Astrocyte (in vitro differentiated cells and primary cell): Measurements from ENCODE around the gene CCDC158. TPM values are rescaled to one million over a fixed set of nuclear protein-coding genes. Genes with fewer than 3 reads are reported as not detected.
"Not testable (repeated sequence)": the region's sequence is repeated elsewhere in the genome, so short reads cannot be mapped to it uniquely, and the experiment has no call there.

ENCODE experiments used
- DNase-seq: peaks from one replicate; pipeline ENCODE4 v3.0.0-alpha.2; 2010; ENCODE audit warnings: low read depth
- FAIRE-seq: peaks from 2 replicates; lab custom pipeline; 2011; peaks lifted over from hg19 to GRCh38; lab: Jason Lieb, UNC
- H2AFZ ChIP-seq: 2 replicates; pipeline ENCODE4 v1.6.0; 2012; ENCODE audit warnings: low read depth, low read length, inconsistent platforms
- H3K27ac ChIP-seq: 2 replicates; pipeline ENCODE4 v1.5.1; 2011; ENCODE audit warnings: low read depth, low read length, inconsistent platforms
- H3K27me3 ChIP-seq: 2 replicates; pipeline ENCODE4 v1.6.0; 2011; ENCODE audit warnings: low read length, inconsistent platforms; ENCODE audit not compliant: insufficient read depth
- H3K36me3 ChIP-seq: 2 replicates; pipeline ENCODE4 v1.5.1; 2011; ENCODE audit warnings: low read length, inconsistent platforms; ENCODE audit not compliant: insufficient read depth
- H3K4me1 ChIP-seq: 2 replicates; pipeline ENCODE4 v1.5.1; 2011; ENCODE audit warnings: low read length, inconsistent platforms; ENCODE audit not compliant: insufficient read depth
- H3K4me2 ChIP-seq: 2 replicates; pipeline ENCODE4 v1.6.0; 2012; ENCODE audit warnings: low read length, inconsistent platforms
- H3K4me3 ChIP-seq: 2 replicates; pipeline ENCODE4 v1.5.1; 2011; ENCODE audit warnings: low read depth, mild to moderate bottlenecking, low read length, inconsistent platforms; ENCODE audit not compliant: insufficient read depth
- H3K79me2 ChIP-seq: 2 replicates; pipeline ENCODE4 v1.6.0; 2012; ENCODE audit warnings: mild to moderate bottlenecking, low read length, inconsistent platforms; ENCODE audit not compliant: insufficient read depth
- H3K9ac ChIP-seq: 2 replicates; pipeline ENCODE4 v1.6.0; 2012; ENCODE audit warnings: mild to moderate bottlenecking, low read length, inconsistent platforms
- H3K9me3 ChIP-seq: 2 replicates; pipeline ENCODE4 v1.5.1; 2012; ENCODE audit warnings: low read depth, mild to moderate bottlenecking, low read length, inconsistent platforms; ENCODE audit not compliant: insufficient read depth
- H4K20me1 ChIP-seq: 2 replicates; pipeline ENCODE4 v1.6.0; 2012; ENCODE audit warnings: low read length, inconsistent platforms; ENCODE audit not compliant: insufficient read depth
- H3K27ac Mint-ChIP-seq: one replicate; pipeline ENCODE4 v1.8.0; 2021; ENCODE audit warnings: mild to moderate bottlenecking, mixed read lengths; ENCODE audit not compliant: unreplicated experiment
- H3K27me3 Mint-ChIP-seq: one replicate; pipeline ENCODE4 v1.8.0; 2021; ENCODE audit warnings: low read depth, mixed read lengths; ENCODE audit not compliant: unreplicated experiment
- H3K36me3 Mint-ChIP-seq: one replicate; pipeline ENCODE4 v1.8.0; 2021; ENCODE audit warnings: low read depth, mixed read lengths; ENCODE audit not compliant: unreplicated experiment
- H3K4me1 Mint-ChIP-seq: one replicate; pipeline ENCODE4 v1.8.0; 2021; ENCODE audit warnings: low read depth, mixed read lengths; ENCODE audit not compliant: unreplicated experiment
- H3K4me3 Mint-ChIP-seq: one replicate; pipeline ENCODE4 v1.8.0; 2021; ENCODE audit warnings: mild to moderate bottlenecking, moderate library complexity, mixed read lengths; ENCODE audit not compliant: unreplicated experiment
- H3K9me3 Mint-ChIP-seq: one replicate; pipeline ENCODE4 v1.8.0; 2021; ENCODE audit warnings: mild to moderate bottlenecking, mixed read lengths; ENCODE audit not compliant: unreplicated experiment
- EZH2 ChIP-seq: IDR thresholded peaks from 2 replicates; pipeline ENCODE4 v1.6.1; 2012; ENCODE audit warnings: mild to moderate bottlenecking, low read length, inconsistent platforms; ENCODE audit not compliant: insufficient read depth
- total RNA-seq: library from RNA; stranded (reverse); gene quantifications from 2 replicates; pipeline ENCODE4 v1.2.1, GENCODE V29; 2021
- TF ChIP-seq, protein P1 (sequence below): IDR thresholded peaks from 2 replicates; pipeline ENCODE4 v1.5.1; 2011; ENCODE audit warnings: low read depth, mild to moderate bottlenecking, inconsistent platforms, low read length, moderate library complexity; ENCODE audit not compliant: insufficient read depth

The CCDC158 gene
- total RNA-seq, 1 donor from 2014 or later = not detected

DNA sequence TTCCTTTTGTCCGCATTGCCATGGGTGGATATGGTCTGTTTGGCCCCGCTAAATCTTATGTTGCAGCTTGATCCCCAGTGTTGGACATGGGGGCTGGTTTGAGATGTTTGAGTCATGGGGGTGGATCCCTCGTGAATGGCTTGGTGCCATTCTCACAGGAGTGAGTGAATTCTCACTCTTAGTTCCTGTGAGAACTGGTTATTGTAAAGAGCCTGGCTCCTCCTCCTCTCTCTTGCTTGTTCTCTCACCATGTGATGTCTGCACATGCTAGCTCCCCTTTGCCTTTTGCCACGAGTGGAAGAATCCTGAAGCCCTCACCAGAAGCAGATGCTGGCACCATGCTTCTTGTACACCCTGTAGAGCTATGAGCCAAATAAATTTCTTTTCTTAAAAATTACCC is 137.0 kb downstream of the CCDC158 start:
- no peaks in the 10 kb centered on the region for H3K36me3 Mint-ChIP-seq
- Histone ChIP-seq H3K79me2 (no peaks in the 10 kb centered on the region), H3K4me2 (no peak overlapping the region), H3K4me3 (no peak overlapping the region), H2AFZ (no peak overlapping the region), H3K36me3 (no peaks in the 10 kb centered on the region), H3K4me1 (no peaks in the 10 kb centered on the region), H3K27ac (no peak overlapping the region), H3K9me3 (no peaks in the 10 kb centered on the region), H4K20me1 (no peaks in the 10 kb centered on the region), H3K9ac (no peak overlapping the region), H3K27me3 (no peaks in the 10 kb centered on the region)
- H3K9me3 Mint-ChIP-seq = peaks cover 13% of the 10 kb centered on the region
- DNase-seq = no peak
- H3K27me3 Mint-ChIP-seq = peaks cover 6% of the 10 kb centered on the region
- no peak overlapping the region for H3K4me3 Mint-ChIP-seq
- no peak overlapping the region for H3K27ac Mint-ChIP-seq
- no peak for FAIRE-seq
- no peaks in the 10 kb centered on the region for H3K4me1 Mint-ChIP-seq
- TF ChIP-seq EZH2 = no peak
- TF ChIP-seq, protein P1, sequence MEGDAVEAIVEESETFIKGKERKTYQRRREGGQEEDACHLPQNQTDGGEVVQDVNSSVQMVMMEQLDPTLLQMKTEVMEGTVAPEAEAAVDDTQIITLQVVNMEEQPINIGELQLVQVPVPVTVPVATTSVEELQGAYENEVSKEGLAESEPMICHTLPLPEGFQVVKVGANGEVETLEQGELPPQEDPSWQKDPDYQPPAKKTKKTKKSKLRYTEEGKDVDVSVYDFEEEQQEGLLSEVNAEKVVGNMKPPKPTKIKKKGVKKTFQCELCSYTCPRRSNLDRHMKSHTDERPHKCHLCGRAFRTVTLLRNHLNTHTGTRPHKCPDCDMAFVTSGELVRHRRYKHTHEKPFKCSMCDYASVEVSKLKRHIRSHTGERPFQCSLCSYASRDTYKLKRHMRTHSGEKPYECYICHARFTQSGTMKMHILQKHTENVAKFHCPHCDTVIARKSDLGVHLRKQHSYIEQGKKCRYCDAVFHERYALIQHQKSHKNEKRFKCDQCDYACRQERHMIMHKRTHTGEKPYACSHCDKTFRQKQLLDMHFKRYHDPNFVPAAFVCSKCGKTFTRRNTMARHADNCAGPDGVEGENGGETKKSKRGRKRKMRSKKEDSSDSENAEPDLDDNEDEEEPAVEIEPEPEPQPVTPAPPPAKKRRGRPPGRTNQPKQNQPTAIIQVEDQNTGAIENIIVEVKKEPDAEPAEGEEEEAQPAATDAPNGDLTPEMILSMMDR = no peak

DNA sequence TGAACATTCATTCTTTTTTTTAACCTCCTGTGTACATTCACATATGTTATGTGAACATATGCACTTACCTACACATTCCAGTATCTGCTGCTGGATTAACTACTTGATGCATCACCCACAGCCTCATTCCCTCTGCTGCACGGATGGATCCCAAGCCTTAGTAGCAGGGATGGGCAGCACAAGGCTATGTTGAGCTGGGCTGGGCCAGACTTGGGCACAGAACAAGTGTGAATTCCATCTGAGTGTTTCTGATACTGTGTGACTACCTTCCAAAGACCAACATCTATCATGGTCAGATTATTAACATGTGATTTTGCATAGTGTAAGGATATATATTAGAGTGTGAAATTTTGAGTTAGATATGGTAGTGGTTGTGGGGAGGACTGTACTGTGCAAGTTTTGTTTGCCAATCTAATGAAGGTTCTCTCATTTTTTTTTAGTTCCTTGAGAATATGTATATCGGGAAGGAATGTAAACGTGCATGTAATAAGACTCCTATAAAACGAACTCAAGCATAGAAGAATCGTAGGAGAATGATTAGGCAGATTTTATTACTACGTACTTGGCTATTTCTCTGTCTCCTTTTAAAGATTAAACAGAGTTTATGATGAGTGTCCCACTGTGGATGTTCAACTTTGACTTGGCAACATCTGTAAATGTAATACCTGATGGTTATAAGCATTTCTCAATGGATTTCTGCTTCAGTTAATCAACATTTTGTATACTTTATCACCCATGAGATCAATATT is 137.8 kb downstream of the CCDC158 start:
- no peak overlapping the region for H3K4me2 ChIP-seq
- FAIRE-seq = no peak
- H2AFZ ChIP-seq = no peak overlapping the region
- H3K27me3 ChIP-seq = peaks cover 3% of the 10 kb centered on the region
- H3K9ac ChIP-seq = no peak overlapping the region
- Mint-ChIP-seq H3K36me3 (no peaks in the 10 kb centered on the region), H3K4me1 (no peaks in the 10 kb centered on the region), H3K27me3 (peaks cover 5% of the 10 kb centered on the region), H3K4me3 (no peak overlapping the region), H3K27ac (no peak overlapping the region), H3K9me3 (peaks cover 13% of the 10 kb centered on the region)
- no peak overlapping the region for H3K4me3 ChIP-seq
- H3K27ac ChIP-seq = no peak overlapping the region
- no peaks in the 10 kb centered on the region for H3K4me1 ChIP-seq
- no peaks in the 10 kb centered on the region for H3K9me3 ChIP-seq
- no peaks in the 10 kb centered on the region for H4K20me1 ChIP-seq
- no peaks in the 10 kb centered on the region for H3K36me3 ChIP-seq
- no peak for TF ChIP-seq EZH2
- TF ChIP-seq, protein P1 = no peak
- DNase-seq = no peak
- no peaks in the 10 kb centered on the region for H3K79me2 ChIP-seq

DNA sequence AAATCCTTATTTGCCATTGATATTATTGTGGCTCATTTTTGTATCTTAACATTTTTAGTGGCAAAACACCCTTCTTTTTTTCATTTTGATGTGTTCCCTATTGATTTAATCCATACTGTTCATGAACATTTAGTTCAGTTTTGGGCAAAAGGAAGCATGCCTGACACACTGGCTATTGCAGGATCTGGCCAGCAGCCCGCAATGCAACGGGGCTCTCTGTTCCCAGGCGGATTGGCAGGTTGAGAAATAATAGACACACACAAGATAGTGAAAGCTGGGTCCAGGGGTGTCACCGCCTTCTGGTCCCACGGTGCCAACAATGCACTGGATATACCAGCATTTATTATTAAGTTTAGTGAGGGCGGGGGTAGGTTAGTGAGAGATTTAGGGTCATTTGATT is 139.3 kb downstream of the CCDC158 start:
- not testable (repeated sequence) for H4K20me1 ChIP-seq, H3K27me3 ChIP-seq, H3K27ac Mint-ChIP-seq, H3K36me3 Mint-ChIP-seq, DNase-seq, FAIRE-seq, H3K4me3 Mint-ChIP-seq, H3K9me3 Mint-ChIP-seq, H3K4me1 ChIP-seq, H3K4me2 ChIP-seq, H3K27me3 Mint-ChIP-seq, H3K79me2 ChIP-seq, H3K4me1 Mint-ChIP-seq, H3K36me3 ChIP-seq, H3K4me3 ChIP-seq, H3K9ac ChIP-seq, H3K9me3 ChIP-seq, H2AFZ ChIP-seq, H3K27ac ChIP-seq
